SIG-M5 (cell line): ENCODE data around the gene EDNRB.
"Not testable (repeated sequence)": the region's sequence is repeated elsewhere in the genome, so short reads cannot be mapped to it uniquely, and the experiment has no call there.

Experiments
- DNase-seq: peaks from one replicate; lab custom pipeline; 2025; lab: John Stamatoyannopoulos, UW

The EDNRB gene

GRCh38 chr13:77918391-77919245 lies at the start of gene EDNRB:
EDNRB (minus strand) TSS chr13:77918831; CDS start chr13:77918573, 258 bp downstream.
- no peak for DNase-seq

GRCh38 chr13:77966671-77967070 lies 48.0 kb upstream of the EDNRB start:
- no peak for DNase-seq

GRCh38 chr13:77952737-77953136 lies 34.1 kb upstream of the EDNRB start:
- DNase-seq, result no peak

- no peak for DNase-seq
These were observed 33.6 kb upstream of the EDNRB start for GRCh38 chr13:77952276-77952675.

- no peak for DNase-seq
These were observed 27.9 kb upstream of the EDNRB start for GRCh38 chr13:77946522-77946921.

GRCh38 chr13:77935063-77935462 lies 16.4 kb upstream of the EDNRB start:
- DNase-seq, result not testable (repeated sequence)

- DNase-seq, result no peak
These were observed 11.8 kb upstream of the EDNRB start for GRCh38 chr13:77930430-77930829.

GRCh38 chr13:77928909-77929308 lies 10.3 kb upstream of the EDNRB start:
- no peak for DNase-seq

- no peak for DNase-seq
These were observed 7.0 kb upstream of the EDNRB start for GRCh38 chr13:77925616-77926015.

- no peak for DNase-seq
These were observed 1.3 kb upstream of the EDNRB start for GRCh38 chr13:77919921-77920294.

- DNase-seq, result no peak
These were observed 752 bp upstream of the EDNRB start for GRCh38 chr13:77919246-77919920.

GRCh38 chr13:77916488-77916887 lies 2.1 kb downstream of the EDNRB start:
- no peak for DNase-seq

- no peak for DNase-seq
These were observed 2.9 kb downstream of the EDNRB start for GRCh38 chr13:77915686-77916085.

GRCh38 chr13:77913003-77913402 lies 5.6 kb downstream of the EDNRB start:
- DNase-seq, result no peak

GRCh38 chr13:77911751-77912150 lies 6.9 kb downstream of the EDNRB start:
- DNase-seq, result no peak

- no peak for DNase-seq
These were observed 8.8 kb downstream of the EDNRB start for GRCh38 chr13:77909827-77910226.

- no peak for DNase-seq
These were observed 10.1 kb downstream of the EDNRB start for GRCh38 chr13:77908531-77908930.

- DNase-seq, result no peak
These were observed 10.8 kb downstream of the EDNRB start for GRCh38 chr13:77907666-77908341.

GRCh38 chr13:77904031-77904430 lies 14.6 kb downstream of the EDNRB start:
- no peak for DNase-seq

- no peak for DNase-seq
These were observed 15.2 kb downstream of the EDNRB start for GRCh38 chr13:77903435-77903834.

- no peak for DNase-seq
These were observed 16.2 kb downstream of the EDNRB start for GRCh38 chr13:77902319-77902963.

- no peak for DNase-seq
These were observed 20.5 kb downstream of the EDNRB start for GRCh38 chr13:77898097-77898496.
